GM21619 (cell line): ENCODE data around the gene TBCCD1.
A peak's percentile ranks its signal among the peaks of the same experiment; 100 is the strongest.

Experiments
- ATAC-seq: cut with Tn5 transposase; IDR thresholded peaks from one replicate; pipeline ENCODE4 v1.9.1; 2021; ENCODE audit not compliant: unreplicated experiment

The TBCCD1 gene, protein sequence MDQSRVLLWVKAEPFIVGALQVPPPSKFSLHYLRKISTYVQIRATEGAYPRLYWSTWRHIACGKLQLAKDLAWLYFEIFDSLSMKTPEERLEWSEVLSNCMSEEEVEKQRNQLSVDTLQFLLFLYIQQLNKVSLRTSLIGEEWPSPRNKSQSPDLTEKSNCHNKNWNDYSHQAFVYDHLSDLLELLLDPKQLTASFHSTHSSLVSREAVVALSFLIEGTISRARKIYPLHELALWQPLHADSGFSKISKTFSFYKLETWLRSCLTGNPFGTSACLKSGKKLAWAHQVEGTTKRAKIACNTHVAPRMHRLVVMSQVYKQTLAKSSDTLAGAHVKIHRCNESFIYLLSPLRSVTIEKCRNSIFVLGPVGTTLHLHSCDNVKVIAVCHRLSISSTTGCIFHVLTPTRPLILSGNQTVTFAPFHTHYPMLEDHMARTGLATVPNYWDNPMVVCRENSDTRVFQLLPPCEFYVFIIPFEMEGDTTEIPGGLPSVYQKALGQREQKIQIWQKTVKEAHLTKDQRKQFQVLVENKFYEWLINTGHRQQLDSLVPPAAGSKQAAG

DNA sequence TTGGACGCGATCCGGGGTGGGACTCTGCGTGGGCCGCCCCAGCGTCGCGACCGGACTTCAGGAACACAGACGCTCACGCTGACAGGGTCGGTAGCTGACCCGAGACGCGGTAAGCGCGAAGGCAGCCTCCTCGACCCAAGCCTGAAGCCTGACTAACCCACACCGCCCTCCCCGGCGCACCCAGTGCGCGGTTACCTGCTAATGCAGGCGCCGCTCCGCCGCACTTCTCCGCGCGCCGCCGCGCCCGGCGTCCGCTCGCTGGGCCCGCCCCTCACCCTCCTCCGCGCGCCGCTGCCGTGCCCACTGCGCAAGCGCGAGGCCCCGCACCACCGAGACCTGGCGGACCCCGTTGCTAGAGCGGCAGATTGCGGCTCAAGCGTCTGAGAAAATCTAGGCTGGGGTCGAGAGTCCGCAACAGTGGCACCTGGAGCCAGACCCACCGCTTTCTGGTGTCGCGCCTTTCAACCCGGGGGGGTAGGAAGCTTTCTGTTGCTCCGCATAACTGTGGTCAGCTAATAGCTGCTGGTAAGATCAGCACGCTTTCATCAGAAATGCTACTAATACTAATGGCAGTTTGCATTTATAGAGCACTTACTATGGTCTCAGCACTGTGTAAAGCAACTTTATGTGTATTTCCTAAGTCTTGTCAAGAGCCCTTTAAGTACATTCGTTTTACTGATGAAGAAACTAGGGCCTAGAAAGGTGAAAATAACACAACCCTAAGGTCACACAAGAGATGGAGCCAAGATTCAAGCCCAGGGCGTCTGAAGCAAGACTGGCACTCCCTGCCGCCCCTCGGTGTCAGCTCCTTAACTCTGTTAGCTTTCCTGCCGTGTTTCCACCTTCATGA lies at the start of gene TBCCD1:
TSS of gene TBCCD1 (minus strand) at position 268 of the 850 bp plus-strand sequence. CDS start 3,010 bp downstream, outside the sequence.
- ATAC-seq = peak; percentile 41

GRCh38 chr3:186616299-186616617 lies 49.1 kb upstream of the TBCCD1 start:
- no peak for ATAC-seq

- no peak for ATAC-seq
Observed at GRCh38 chr3:186614597-186615483, 47.7 kb upstream of the TBCCD1 start.

DNA sequence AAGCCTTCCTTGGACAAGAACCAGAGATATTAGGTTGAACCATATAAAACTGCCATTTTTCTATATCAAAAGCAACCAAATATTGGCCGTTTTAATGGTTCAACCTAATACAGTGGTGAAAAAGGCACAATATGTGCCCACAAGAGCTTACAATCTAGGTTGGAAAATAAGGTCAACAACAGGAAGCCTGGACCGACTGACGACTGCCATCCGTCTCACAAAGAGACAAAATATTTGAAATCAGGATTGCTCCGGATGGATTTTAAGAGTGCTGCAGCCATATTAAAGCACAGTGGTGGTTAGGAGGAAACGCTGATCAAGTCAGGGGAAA lies 47.1 kb upstream of the TBCCD1 start:
- no peak for ATAC-seq

GRCh38 chr3:186613637-186614265 lies 46.6 kb upstream of the TBCCD1 start:
- no peak for ATAC-seq

- no peak for ATAC-seq
Observed at GRCh38 chr3:186612721-186613636, 45.8 kb upstream of the TBCCD1 start, which contains the start of gene AHSG. AHSG (plus strand) TSS chr3:186613060; CDS start chr3:186613142, 82 bp downstream.

DNA sequence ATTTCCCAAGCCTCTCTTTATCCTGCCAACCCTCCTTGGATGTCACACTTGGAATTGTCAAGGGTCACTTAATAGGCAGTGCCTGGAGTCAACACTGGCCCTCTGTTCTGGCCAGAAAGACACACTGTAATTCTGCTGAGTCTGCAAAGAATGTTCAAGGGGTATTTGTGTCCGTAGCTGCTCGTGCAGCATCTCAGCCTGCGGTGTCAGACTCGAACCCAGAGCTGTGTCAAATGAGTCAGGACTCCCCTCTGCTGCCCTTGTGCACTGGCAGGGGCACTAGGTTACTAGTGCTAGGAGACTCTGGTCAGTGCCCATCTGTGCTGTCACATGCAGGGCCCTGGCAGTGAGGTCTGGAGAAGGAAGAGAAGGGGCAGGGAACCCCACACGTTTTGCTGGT lies 44.9 kb upstream of the TBCCD1 start:
- ATAC-seq = no peak

GRCh38 chr3:186609247-186609868 lies 42.2 kb upstream of the TBCCD1 start:
- ATAC-seq = no peak

- ATAC-seq = no peak
Observed at GRCh38 chr3:186608624-186609215, 41.6 kb upstream of the TBCCD1 start.

DNA sequence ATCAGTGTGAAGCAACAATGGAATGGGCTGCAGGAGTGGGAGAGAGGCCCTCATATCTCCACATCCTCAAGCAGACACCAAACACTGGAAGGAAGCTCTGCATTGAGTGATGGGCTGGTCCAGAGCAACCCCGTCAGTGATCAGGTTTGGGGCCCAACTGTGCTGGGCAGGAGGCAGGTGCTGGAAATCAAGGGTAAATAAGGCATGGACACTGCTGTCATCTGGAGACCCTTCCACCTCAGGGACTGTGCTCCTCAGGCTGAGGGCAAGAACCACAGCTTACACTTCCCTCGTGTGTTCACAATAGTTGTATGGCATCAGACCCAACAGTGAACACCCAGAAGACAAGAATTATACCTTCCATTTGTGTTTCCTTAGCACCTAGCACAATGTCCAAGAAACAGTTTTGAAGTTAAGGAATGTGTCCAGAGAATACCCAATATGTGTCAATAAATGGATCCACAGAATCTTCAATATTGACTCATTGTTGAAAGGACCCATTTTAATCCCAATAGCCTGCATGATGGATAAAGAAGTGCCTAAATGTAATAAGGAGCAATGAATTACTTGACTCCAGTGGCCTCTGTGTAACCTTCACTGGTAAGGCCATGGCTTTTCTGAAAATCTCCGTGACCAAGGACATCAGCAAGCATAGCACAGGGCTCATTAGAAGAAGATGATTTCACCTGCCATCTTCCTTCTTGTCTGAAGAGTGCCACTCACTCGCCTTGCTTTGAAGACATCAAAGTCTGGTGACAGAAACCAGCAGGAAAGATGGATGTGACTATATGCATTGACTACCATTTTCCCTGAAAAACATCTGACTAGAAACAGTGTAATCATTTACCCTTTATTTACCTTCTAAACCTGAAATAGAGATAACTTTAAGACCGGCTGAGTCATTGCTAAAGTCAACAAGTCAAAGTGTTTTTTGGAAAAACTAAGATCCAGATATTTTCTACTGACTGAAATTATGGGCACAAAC lies 38.7 kb upstream of the TBCCD1 start:
- no peak for ATAC-seq

- no peak for ATAC-seq
Observed at GRCh38 chr3:186605078-186605477, 37.9 kb upstream of the TBCCD1 start.

DNA sequence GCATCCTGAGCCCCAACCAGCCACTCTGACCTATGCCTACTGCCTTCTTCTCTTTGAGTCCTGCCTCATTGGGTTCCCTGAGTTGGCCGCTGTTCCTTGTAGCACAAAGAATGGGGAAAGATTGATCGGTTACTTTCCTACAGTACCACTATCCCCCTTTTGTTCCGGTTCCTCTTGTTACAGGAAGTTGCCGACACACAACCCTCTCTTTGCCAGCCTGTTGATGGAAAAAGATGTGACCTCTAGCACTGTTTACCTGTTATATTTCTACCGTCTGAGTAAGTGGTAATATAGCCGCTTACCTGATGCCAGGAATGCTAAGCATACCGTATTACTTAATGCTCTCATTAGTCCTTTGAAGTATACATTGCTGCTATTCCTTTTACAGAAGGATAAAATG lies 36.0 kb upstream of the TBCCD1 start:
- ATAC-seq = no peak

DNA sequence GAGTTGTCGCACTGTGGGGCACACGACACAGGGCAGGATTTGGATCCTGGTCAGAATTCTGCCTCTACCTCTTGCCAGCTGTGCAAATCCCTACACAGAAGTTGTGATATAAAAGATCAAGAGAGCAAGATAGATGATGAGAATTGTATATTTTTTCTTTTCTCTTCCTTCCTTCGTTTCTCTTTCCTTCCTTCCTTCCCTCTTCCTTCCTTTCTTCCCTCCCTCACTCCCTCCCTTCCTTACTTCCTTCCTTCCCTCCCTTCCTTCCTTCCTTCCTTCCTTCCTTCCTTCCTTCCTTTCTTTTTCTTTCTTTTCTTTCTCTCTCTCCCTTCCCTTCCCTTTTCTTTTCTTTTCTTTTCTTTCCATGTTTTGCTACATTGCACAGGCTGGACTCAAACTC lies 33.8 kb upstream of the TBCCD1 start:
- no peak for ATAC-seq

DNA sequence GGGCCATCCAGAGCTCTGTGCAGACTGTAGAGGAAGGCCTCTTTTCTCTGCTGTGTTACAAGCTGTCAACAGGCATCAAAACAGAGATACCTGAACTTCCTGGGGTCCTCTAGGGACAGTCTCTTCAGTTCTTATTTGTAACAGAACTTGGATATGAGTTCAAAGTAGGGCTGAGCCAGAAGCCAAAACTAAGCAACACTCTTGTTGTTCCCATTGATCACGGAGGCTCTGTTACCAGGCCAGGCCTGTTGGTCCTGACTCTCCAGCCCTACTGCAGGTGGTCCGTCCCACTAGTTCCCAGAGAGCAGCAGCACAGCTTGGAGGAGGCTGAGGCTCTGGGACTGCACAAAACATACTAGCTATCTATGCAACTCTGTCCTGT lies 32.6 kb upstream of the TBCCD1 start:
- no peak for ATAC-seq

GRCh38 chr3:186599142-186599784 lies 32.1 kb upstream of the TBCCD1 start:
- ATAC-seq = no peak

DNA sequence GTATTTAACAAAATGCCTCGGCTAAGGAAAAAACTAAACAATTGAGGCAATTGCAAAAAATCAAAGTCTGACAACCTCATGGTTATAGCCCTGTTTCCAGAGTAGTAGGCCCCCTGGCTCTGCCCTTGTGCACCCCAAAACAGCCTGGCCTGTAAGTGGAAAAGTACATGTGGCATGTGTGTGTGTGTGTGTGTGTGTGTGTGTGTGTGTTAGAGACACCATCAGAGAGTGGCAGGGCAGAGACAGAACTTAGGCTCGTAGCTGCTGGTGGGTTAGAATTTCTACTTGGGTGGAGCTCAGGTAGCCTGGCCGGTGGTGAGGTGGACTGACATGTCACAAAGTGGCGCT lies 31.6 kb upstream of the TBCCD1 start:
- no peak for ATAC-seq
